Left ventricle myocardium inferior (tissue), 1 donor: ENCODE measurements around the gene FRY. TPM values are rescaled to one million over a fixed set of nuclear protein-coding genes. Genes with fewer than 3 reads are reported as not detected.

Source experiments
- DNase-seq: peaks from one replicate; pipeline ENCODE4 v3.0.0-alpha.2; 2020
- H3K27ac ChIP-seq: fragments of 200-600 bp; replicated peaks from 2 replicates; pipeline ENCODE4 v1.8.0; 2021
- H3K27me3 ChIP-seq: fragments of 200-600 bp; 2 replicates; pipeline ENCODE4 v1.8.0; 2021; ENCODE audit warnings: low read depth
- H3K36me3 ChIP-seq: fragments of 200-600 bp; 2 replicates; pipeline ENCODE4 v1.8.0; 2021
- H3K4me1 ChIP-seq: fragments of 200-600 bp; 2 replicates; pipeline ENCODE4 v1.8.0; 2021
- H3K4me3 ChIP-seq: fragments of 200-600 bp; 2 replicates; pipeline ENCODE4 v1.8.0; 2021; ENCODE audit warnings: mild to moderate bottlenecking, moderate library complexity
- H3K9me3 ChIP-seq: fragments of 200-600 bp; replicated peaks from 2 replicates; pipeline ENCODE4 v1.8.0; 2021
- CTCF ChIP-seq: fragments of 200-600 bp; IDR thresholded peaks from 2 replicates; pipeline ENCODE4 v1.8.0; 2021; ENCODE audit warnings: antibody characterized with exemption, mild to moderate bottlenecking, borderline replicate concordance
- intact Hi-C: fragments of 100-400 bp; cut with micrococcal nuclease; formaldehyde crosslinking; loops from one replicate; pipeline ENCODE4 v1.11.0; 2022
- total RNA-seq: library from RNA; stranded (reverse); fragmentation: NEBNext Ultra II Directional; extraction: Animal tissue kit (Norgen Biotek cat#: 25700); gene quantifications from one replicate; pipeline ENCODE4 v1.2.1, GENCODE V29; 2021
- donor health status: DM: no; HTN: yes; CAD: no; lungs with severe emphysema.

FRY gene
- total RNA-seq, 1 donor from 2014 or later = 167 TPM

- intact Hi-C loops = no loop called here
- Histone ChIP-seq H3K9me3 (no peaks in the 10 kb centered on the region), H3K4me3 (no peak overlapping the region), H3K36me3 (peaks cover 72% of the 10 kb centered on the region), H3K27ac (peak overlapping the region; percentile 57), H3K4me1 (peaks cover 18% of the 10 kb centered on the region), H3K27me3 (no peaks in the 10 kb centered on the region)
- TF ChIP-seq CTCF = peak; percentile 83
- DNase-seq = peak; percentile 40
Observed at GRCh38 chr13:32246468-32246867, 214.9 kb downstream of the FRY start.

DNA sequence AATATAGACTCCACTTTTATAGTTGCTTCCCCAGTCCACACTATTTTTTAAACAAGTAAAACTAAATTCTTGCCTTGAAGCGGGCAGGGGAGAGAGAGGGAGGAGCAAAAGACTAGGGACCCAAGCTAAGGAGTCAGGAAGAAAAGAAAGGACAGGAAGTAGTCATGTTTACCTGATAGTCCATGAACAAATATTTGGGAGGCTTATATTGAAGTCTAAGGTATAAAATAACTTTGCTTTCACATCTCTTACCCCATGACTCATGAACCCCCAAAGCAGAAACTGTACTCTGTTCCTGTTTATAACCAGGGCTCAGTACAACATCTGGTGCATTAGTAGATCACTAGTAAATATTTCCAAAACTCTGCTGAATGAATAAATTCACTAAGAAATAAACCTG, 216.3 kb downstream of the FRY start:
- no peak for TF ChIP-seq CTCF
- H3K27ac ChIP-seq = peak overlapping the region; percentile 57
- no peak for DNase-seq
- H3K27me3 ChIP-seq = no peaks in the 10 kb centered on the region
- H3K4me1 ChIP-seq = peaks cover 32% of the 10 kb centered on the region
- no peak overlapping the region for H3K4me3 ChIP-seq
- intact Hi-C loops = no loop called here
- peaks cover 67% of the 10 kb centered on the region for H3K36me3 ChIP-seq
- H3K9me3 ChIP-seq = no peaks in the 10 kb centered on the region

DNA sequence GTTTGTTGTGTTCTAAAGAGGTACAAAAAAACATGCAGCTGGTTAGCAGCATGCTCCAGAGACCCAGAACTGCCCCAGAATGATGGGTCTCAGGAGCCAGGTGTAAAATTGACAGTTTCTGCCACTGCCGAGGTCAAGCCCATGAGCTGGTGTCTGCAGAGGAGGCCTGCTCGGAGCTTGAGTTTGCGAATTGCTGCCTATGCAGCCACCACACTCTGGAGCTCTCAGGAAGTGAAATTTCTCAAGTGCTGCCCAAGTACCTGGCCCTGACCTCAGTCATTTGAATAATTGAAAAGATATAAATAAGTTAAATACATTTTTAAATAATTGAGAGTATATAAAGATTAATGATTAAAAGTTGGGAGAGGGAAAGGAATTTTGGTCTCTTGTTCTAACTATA, 217.2 kb downstream of the FRY start:
- Histone ChIP-seq H3K27me3 (no peaks in the 10 kb centered on the region), H3K4me1 (peaks cover 41% of the 10 kb centered on the region), H3K4me3 (no peak overlapping the region), H3K27ac (no peak overlapping the region), H3K9me3 (no peaks in the 10 kb centered on the region), H3K36me3 (peaks cover 60% of the 10 kb centered on the region)
- intact Hi-C loops = no loop called here
- DNase-seq = no peak
- TF ChIP-seq CTCF = no peak

DNA sequence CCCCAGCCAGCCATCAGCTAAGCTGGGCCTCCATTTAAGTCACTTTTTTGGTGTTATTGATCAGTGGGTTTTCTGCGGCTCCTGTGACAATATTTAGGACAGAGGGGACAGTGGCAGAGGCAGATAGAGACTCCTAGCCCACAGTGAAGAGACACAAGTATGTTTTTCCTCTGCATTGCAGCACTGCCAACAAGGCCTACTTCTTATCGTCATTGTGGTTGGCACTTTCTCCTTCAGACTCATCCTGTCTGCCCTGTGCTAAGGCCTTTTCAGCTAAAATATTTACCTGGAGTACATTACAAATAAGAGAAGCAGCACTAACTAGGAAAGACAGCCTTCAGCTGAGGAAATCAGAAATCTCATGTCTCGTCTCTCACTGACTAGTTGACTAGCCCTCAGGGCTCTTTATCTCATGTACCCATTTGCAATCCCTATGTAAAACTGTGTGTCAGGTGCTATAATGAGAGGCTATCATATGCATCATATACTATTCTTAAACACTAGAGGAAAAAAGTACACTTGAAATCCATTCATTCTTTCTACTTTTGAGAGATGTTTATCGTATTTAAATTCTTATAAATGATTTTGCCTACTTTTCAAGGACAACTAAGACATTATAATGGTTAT, 221.4 kb downstream of the FRY start:
- Histone ChIP-seq H3K27ac (peak overlapping the region; percentile 93), H3K4me1 (peaks cover 62% of the 10 kb centered on the region), H3K27me3 (no peaks in the 10 kb centered on the region), H3K4me3 (no peak overlapping the region), H3K9me3 (no peaks in the 10 kb centered on the region), H3K36me3 (peaks cover 38% of the 10 kb centered on the region)
- no peak for TF ChIP-seq CTCF
- intact Hi-C loops = no loop called here
- no peak for DNase-seq

DNA sequence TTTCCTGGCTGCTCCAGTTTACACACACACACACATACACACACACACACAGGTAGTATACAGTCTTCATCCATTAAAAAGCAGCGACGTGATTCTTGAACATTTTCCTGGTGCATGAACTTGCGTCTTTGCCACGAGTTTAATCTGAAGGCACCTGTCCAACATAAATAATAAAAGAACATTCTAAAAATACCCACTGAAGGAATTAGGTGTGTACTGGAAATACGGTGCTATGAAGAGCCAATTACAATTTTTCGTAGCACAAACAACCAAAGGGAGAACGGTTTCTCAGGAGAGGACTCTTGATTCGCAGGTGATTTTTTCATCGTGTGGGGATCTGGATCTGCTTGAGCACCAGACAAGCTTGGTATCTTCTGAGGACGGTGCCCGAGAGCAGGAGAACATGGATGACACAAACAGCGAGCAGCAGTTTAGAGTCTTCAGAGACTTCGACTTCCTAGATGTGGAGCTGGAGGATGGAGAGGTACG, 222.4 kb downstream of the FRY start:
- DNase-seq = no peak
- intact Hi-C loops = no loop called here
- peaks cover 30% of the 10 kb centered on the region for H3K36me3 ChIP-seq
- H3K9me3 ChIP-seq = no peaks in the 10 kb centered on the region
- H3K4me3 ChIP-seq = peak overlapping the region; percentile 64
- peaks cover 70% of the 10 kb centered on the region for H3K4me1 ChIP-seq
- no peak for TF ChIP-seq CTCF
- H3K27me3 ChIP-seq = no peaks in the 10 kb centered on the region
- H3K27ac ChIP-seq = peak overlapping the region; percentile 93
